Measurements from ENCODE around the gene LRBA.

Gene LRBA

DNA sequence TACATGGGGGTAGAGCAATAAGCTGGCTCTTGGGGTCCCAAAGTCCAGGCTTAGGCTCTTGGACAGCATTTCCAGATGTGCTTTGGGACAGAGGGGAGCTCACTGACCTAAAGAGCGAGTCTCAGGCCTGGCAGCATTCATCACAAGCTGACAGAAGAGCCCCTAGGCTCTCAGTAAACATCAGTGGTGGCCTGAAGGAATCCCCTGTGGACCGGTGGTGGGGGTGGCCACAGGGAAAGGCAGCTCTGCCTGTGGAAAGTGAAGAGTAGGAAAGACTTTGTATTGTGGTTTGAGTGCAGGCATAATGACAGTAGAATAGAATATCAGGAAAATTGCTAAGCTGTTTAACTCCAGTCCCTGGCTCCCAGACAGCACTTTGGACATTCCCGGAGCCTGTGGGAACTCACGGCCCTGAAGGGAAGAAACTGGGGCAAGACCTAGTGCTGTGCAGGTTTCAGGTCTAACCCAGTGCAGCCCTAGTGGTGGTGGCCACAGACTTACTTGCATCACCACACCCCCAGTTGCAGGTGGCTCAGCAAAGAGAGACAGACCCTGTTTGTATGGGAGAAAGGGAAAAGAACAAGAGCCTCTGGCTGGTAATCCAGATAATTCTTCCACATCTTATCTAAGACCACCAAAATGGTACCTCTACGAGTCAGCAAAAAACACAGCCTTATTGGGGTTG lies 291.2 kb downstream of the LRBA start:
- TF ChIP-seq, protein P1, sequence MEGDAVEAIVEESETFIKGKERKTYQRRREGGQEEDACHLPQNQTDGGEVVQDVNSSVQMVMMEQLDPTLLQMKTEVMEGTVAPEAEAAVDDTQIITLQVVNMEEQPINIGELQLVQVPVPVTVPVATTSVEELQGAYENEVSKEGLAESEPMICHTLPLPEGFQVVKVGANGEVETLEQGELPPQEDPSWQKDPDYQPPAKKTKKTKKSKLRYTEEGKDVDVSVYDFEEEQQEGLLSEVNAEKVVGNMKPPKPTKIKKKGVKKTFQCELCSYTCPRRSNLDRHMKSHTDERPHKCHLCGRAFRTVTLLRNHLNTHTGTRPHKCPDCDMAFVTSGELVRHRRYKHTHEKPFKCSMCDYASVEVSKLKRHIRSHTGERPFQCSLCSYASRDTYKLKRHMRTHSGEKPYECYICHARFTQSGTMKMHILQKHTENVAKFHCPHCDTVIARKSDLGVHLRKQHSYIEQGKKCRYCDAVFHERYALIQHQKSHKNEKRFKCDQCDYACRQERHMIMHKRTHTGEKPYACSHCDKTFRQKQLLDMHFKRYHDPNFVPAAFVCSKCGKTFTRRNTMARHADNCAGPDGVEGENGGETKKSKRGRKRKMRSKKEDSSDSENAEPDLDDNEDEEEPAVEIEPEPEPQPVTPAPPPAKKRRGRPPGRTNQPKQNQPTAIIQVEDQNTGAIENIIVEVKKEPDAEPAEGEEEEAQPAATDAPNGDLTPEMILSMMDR (IDR thresholded peaks at IDR 0.05; ENCODE audit: insufficient read depth, missing control alignments) = no peak
- DNase-seq (ENCODE audit: insufficient read length, low spot score) (no peak), FAIRE-seq (no peak)

DNA sequence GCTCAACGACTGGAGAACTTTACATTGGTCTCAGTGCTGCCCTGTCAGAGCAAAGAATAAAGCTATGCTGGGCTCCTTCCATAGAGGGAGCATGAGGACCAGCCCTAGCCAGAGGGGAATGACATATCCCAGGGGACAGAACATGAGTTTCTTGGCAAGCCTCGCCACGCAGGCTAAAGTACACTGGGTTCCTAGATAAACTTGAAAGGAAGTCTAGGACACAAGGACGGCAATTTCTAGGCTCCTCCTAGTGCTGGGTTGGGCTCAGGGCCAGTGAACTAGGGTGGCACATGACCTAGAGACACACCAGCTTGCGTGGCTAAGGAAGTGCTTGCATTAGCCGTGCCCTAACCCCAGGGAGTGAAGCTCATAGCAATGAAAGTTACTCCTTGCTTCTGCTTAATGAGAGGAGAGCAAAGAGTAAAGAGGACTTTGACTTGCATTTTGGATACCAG lies 292.1 kb downstream of the LRBA start:
- DNase-seq (ENCODE audit: insufficient read length, low spot score) (no peak), FAIRE-seq (no peak)
- TF ChIP-seq, protein P1 (IDR thresholded peaks at IDR 0.05; ENCODE audit: insufficient read depth, missing control alignments) = peak; percentile 13

DNA sequence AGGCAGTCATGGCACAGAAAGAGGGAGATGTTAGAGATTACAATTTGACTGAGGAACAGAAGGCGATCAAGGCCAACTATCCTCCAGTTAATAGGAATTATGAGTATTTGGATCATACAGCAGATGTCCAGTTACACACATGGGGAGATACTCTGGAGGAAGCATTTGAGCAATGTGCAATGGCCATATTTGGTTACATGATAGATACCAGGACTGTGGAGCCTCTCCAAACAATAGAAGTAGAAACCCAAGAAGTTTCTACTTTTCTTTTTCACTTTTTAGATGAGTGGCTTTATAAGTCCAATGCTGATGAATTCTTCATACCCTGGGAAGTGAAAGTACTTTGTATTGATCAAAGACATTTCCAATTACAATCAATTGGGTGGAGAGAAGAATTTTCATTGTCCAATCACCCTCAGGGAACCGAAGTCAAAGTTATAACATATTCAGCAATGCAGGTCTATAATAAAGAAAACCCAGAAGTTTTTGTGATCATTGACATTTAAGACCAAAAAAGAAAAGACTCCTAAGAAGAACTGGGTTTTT lies 294.0 kb downstream of the LRBA start:
- DNase-seq (ENCODE audit: insufficient read length, low spot score) (no peak), FAIRE-seq (peak; percentile 99)
- TF ChIP-seq, protein P1 (IDR thresholded peaks at IDR 0.05; ENCODE audit: insufficient read depth, missing control alignments) = no peak

DNA sequence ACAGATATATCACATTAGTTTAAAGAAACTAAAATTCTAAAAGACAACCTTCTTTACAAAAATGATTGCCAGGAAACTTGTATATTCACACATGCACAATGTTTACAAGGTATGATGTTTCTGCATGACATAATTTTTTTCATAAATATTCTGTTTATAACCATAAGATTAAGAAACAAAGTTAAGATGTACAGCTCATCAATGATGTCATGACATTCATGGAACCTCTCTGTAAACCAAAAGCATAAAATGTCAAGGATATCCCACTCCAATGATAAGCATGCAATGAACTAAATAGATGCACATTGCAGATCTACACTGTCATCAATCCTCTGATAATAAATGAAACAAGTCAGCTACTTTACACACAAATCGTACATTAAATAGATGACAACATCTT lies 297.1 kb downstream of the LRBA start:
- TF ChIP-seq, protein P1 (IDR thresholded peaks at IDR 0.05; ENCODE audit: insufficient read depth, missing control alignments) = no peak
- peak; percentile 68 for FAIRE-seq
- no peak for DNase-seq (ENCODE audit: insufficient read length, low spot score)

DNA sequence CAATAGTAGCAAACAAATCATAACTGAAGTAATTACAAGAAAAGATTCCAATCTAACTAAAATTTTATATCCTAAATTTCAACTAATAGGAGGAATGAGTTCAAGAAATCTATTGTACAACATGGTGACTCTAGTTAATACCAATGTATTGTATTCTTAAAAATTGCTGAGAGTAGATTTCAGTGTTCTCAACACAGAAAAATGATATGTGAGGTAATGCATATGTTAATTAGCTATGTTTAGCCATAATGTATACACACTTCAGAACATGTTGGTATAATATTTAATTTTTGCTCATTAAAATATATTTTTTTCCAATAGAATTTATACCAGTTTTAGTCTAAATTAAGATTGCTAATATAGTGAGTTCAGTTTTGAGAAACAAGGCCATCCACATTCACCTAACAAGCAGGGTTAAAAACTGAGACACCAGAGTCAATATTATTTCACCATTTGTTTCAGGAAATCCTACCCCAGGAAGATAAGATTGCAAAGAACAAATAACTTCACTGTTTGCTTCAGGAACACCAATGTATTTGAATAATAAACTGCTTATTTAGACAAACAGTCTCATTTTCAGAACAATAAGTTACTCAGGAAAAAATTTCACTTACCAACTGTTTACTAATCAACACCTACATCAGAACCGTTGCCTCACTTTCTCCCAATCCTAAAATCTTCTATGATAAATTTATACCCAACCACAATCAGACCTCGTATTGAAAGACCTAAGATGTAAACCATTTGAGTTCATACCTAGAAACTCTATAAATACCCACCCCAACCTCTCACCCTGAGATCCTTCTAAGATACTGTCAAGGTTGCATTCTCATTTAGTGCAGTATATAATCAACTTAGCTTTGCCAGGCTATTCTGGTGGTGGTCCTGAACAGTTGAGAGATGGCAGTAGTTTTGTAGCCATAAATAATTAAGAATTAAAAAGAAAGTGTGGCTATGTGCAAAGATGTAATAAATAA lies 300.3 kb downstream of the LRBA start:
- DNase-seq (ENCODE audit: insufficient read length, low spot score) (no peak), FAIRE-seq (peak; percentile 32)
- TF ChIP-seq, protein P1 (IDR thresholded peaks at IDR 0.05; ENCODE audit: insufficient read depth, missing control alignments) = no peak

DNA sequence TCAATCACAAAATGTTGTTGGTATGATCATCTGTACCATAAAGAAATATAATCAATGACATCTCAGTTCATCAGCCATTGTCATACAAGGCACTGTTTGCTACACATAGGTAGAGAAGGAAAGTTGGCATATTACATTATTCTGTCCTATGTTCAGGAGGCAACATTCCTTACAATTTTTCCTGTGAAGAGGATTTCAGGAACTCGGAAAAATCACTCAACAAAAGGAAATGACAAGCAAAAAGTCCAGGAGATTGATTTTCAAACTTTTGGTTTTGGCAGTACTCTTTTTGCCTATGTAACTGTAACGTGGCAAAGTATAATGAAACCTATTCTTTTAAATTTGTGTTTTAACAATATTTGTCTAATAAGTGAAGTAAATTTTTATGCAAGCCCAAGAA lies 301.8 kb downstream of the LRBA start:
- TF ChIP-seq, protein P1 (IDR thresholded peaks at IDR 0.05; ENCODE audit: insufficient read depth, missing control alignments) = no peak
- DNase-seq (ENCODE audit: insufficient read length, low spot score) = no peak
- no peak for FAIRE-seq
